CD4-positive, alpha-beta T cell treated with Interleukin-21 for 1 hour (primary cell): Measurements from ENCODE around the gene MRPL55.

Experiments
- DNase-seq: peaks from one replicate; pipeline ENCODE4 v3.0.0-alpha.2; 2020

Gene MRPL55

DNA sequence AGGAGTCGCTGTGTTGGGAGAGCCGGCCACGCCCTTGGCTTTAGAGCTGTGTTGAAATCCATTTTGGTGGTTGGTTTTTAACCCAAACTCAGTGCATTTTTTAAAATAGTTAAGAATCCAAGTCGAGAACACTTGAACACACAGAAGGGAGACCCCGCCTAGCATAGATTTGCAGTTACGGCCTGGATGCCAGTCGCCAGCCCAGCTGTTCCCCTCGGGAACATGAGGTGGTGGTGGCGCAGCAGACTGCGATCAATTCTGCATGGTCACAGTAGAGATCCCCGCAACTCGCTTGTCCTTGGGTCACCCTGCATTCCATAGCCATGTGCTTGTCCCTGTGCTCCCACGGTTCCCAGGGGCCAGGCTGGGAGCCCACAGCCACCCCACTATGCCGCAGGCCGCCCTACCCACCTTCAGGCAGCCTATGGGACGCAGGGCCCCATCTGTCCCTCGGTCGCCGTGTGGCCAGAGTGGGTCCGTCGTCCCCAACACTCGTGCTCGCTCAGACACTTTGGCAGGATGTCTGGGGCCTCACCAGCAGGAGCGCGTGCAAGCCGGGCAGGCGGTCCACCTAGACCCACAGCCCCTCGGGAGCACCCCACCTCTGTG is 10.7 kb downstream of the MRPL55 start:
- DNase-seq = no peak

- no peak for DNase-seq
Measured at GRCh38 chr1:228097333-228098081, 11.6 kb downstream of the MRPL55 start.

DNA sequence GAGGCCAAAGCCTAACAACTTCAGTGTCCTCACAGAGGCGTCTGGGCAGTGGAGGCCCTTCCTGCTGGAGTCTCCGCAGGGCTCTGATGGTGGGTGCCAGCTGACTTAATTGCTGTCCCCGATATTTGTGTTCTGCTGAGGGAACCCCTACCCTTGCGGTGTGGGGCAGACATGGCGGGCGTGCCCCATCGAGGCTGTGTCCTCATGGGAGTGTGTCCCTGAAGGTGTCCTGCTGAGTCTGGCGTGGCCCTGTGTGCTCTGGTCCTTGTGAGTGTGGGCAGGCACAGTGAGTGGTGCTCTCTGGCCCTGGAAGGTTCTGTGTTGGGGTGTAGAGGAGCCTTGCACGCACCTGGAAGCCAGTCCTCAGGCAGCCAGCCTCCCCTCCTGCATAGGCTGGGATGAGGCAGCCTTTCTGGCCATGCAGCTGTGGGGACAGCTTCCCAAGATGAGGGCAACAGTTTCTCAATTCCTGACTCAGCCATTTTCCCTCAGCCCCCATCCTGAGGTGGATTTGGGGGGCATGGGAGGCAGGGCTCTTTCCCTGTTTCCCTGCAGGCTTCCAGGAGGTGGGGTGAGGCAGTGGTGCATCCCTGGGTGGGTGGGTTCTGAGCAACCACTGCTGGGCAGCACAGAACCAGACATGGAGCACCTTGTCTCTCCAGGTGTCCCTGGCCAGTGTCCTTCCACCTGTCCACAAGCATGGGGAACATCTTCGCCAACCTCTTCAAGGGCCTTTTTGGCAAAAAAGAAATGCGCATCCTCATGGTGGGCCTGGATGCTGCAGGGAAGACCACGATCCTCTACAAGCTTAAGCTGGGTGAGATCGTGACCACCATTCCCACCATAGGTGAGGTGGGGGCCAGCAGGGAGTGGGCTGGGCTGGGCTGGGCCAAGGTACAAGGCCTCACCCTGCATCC is 12.4 kb downstream of the MRPL55 start:
- no peak for DNase-seq

DNA sequence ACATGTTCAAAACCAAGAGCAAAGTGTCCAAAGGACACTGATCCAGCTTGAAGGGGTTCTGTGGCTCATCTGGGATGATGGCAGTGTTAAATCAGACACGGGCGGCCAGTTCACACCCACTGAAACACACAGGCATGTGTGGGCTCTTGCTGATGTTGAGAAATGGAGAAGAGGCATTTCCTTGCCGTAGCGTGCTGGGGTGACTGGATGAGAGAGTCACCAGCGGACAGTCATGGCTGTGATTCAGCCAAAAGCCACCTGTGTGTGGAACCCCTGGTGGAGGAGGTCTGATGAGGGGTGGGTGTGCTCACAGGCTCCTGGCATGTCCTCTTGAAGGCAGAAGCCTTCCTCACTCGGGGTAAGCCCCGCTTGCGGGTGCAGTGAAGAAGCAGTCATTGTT is 13.2 kb downstream of the MRPL55 start:
- no peak for DNase-seq

GRCh38 chr1:228095161-228095560 is 13.9 kb downstream of the MRPL55 start:
- DNase-seq = no peak

DNA sequence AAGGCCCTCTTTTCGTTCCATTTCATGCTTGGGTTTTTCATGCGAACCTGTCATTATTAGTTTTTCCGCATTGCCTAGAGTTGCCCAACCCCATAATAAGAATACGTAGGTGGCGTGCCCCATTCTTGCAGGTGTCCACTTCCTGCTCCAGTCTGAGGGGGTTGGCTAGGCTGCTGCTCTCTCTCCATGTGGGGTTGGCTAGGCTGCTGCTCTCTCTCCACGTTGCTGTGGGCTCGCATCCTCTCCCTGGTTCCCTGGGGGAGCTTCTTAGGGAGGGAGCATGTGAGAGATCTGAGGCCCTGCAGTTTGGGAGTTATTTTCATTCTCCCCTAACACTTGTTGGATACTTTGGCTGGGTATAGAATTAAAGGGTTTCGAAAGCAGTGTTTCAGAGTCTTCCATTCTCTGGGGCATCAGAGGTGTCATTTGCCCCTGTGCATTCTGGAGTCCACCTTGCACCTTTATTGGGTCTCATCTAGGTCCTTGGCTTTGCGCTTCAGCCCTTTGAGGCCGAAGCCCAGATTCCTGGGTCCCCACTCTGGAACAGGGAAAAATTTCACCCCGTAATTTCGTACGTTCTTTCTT is 14.6 kb downstream of the MRPL55 start:
- DNase-seq = no peak

- DNase-seq = no peak
Measured at GRCh38 chr1:228093050-228093906, 15.8 kb downstream of the MRPL55 start.

- DNase-seq = no peak
Measured at GRCh38 chr1:228092342-228093049, 16.6 kb downstream of the MRPL55 start.

DNA sequence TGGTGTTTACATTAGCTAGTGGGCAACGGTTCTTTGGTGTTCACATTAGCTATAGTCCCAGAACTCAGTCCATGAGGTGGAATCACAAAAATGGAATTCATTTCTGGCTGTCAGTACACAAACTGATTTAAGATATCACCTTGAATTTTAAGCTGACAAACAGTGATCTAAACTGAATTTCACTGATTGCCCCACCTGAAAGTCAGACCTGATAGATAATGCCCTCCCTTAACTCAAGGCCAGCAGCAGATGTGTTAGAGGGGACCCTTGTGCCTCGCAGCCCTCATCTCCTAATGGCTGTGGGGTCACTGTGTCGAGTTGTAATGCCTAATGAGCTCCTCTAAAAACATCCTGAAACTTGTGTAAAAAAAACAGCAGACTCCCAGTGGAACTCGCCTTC is 18.0 kb downstream of the MRPL55 start:
- no peak for DNase-seq

DNA sequence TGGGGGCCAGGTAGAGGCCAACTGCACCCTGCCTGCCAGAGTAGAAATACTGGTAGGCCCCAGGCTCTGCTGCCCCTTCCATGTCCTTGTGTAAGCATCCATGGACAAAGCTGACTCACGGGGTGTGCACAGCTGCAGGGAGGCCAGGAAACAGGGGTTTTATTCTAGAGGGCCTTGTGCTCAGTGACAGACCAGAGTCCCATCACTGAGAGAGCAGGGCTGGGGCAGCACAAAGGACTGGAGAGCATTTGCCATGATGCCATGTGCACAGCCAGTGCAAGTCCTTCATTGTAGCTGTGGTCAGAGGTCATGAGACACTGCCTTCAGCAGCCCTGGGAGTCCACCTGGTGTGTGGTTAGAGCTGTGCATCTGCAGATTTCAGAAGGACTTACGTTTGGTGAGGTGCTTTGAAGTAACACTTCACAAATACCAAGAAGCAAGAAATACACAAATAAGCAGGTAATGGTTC is 18.5 kb downstream of the MRPL55 start:
- no peak for DNase-seq

GRCh38 chr1:228089519-228090380 is 19.3 kb downstream of the MRPL55 start:
- no peak for DNase-seq

DNA sequence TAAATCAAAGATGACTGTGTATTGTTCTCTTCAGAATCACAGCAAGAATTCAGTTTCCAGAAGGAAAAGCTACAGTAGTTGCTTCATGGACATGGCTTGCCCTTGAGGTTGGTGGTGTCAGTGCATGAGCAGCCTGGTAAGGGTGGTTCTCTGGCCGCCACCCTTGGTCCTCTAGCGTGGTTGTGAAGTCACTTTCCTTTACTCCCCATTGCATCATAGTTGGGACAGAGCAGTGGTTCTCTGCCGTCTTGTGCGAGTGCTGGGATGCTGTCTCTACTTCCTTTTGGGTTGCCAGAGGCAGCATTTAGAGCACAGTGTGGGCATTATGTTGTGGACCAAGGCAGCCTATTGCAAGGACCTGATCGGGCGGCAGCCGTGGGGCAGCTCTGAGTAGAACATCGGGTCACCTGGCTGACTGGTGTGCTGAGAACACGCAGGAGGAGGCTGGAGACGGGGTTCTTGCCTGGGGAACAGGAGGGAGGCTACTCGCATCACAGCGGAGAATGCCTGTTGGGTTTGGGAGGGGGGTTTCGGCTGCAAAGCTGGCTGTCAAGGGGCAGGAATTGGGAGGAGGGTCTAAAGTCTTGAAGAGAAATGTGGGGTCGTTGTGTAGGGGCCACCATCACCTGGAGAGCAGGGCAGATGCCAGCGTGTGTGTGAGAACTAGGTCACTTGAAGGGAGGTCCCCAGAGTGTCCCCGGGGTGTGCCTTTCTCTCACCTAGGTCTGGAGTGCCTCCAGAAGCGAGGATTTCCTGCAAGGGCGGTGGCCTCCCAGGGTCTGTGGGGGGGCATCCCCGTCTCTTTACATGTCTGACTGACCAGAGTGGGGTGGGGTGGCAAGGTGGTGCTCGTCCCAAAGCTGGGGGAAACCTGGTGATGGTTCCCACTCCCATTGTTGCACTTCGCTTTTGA is 20.3 kb downstream of the MRPL55 start:
- DNase-seq = no peak

DNA sequence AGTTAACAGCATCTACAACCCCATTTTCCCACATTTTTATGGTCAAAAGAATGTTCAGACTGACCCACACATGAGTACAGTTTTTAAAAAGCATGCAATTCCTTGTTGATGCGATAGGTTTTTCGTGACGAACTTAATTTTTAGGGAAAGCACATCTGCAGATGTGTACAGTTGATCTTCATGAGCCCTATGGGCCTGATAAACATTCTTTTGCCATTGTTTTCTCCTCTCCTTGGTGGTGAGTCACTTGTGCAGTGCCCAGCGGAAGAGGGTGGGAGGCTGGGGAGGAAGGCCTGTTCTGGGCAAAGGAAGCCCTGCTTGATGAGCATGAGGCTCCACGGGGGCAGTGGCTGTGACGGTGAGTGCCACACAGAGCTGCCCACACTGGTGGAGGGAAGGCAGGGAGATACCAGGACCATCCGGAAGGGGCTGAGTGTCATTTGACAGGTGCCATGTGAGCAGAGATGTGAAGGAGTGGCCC is 21.3 kb downstream of the MRPL55 start:
- no peak for DNase-seq

- DNase-seq = no peak
Measured at GRCh38 chr1:228085287-228085951, 23.7 kb downstream of the MRPL55 start.

DNA sequence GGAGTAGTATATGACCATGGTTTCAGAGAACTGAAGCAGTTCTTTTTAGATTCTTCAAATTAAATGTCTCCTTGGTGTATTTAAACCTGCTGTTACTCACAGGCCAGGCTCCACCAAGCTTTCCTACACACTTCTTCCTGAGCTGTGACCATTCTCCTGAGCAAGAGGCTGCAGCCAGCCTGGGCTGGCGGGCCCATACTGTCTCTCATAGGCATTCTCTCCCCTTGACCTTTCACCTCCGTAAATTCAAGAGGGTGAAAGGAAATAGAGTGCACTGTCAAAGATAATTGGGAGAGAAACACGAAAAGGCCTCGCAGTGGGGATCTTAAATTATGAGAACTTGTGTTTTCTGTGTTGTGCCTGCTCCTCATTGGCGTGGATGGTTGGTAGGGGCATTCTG is 24.3 kb downstream of the MRPL55 start:
- DNase-seq = no peak

DNA sequence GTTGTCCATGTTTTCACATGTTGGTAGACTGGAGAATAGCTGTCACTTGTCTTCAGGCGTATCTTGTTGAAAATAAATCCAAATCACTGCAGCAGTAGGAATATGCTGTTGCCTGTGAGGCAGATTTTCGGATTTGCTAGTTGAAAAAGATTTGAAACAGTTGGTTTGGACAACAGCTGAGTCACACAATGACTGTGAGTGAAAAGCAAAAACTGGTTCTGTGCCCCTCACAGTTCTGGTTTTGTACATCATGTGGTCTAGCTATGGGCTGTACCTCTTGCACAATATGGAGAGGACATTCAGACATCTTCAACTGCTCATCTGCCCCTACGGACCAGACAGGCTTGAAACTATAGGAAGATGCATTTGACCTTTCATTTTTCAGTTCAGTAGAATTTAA is 24.8 kb downstream of the MRPL55 start:
- DNase-seq = no peak

- no peak for DNase-seq
Measured at GRCh38 chr1:228083871-228084278, 25.2 kb downstream of the MRPL55 start.
